Esophagus muscularis mucosa (tissue), 4 donors: ENCODE data around the gene BOK. TPM values are rescaled to one million over a fixed set of nuclear protein-coding genes. Genes with fewer than 3 reads are reported as not detected.

Experiments used
- DNase-seq: peaks from one replicate; pipeline ENCODE4 v3.0.0-alpha.2; 2017; ENCODE audit errors: extremely low spot score
- H3K27ac ChIP-seq, 4 donors: fragments of 200-600 bp; sonication (generic); replicated peaks in 1 of 4; 1 replicate in 3 of 4; 2 replicates in 1 of 4; pipeline ENCODE4 v1.5.1; 2016 to 2019; ENCODE audit warnings: mild to moderate bottlenecking in 1 of 4
- H3K27me3 ChIP-seq, 4 donors: fragments of 200-600 bp; sonication (generic); one replicate each; pipeline versions ENCODE4 v1.5.1 to v1.6.0; 2016 to 2019
- H3K36me3 ChIP-seq, 4 donors: fragments of 200-600 bp; sonication (generic); one replicate each; pipeline ENCODE4 v1.5.1; 2016 to 2019
- H3K4me1 ChIP-seq, 4 donors: fragments of 200-600 bp; sonication (generic); one replicate each; pipeline ENCODE4 v1.5.1; 2016 to 2019
- H3K4me3 ChIP-seq, 4 donors: fragments of 200-600 bp; sonication (generic); 1 replicate in 2 of 4; 2 replicates in 2 of 4; pipeline ENCODE4 v1.5.1; 2016 to 2019; ENCODE audit warnings: mild to moderate bottlenecking in 4 of 4, moderate library complexity in 1 of 4
- H3K9me3 ChIP-seq, 4 donors: fragments of 200-600 bp; sonication (generic); 1 replicate in 3 of 4; 2 replicates in 1 of 4; pipeline ENCODE4 v1.5.1; 2016 to 2019
- EP300 ChIP-seq: sonication (generic); formaldehyde crosslinking; IDR thresholded peaks from one replicate; pipeline ENCODE4 v1.6.1; 2017; ENCODE audit warnings: antibody characterized with exemption
- POLR2A ChIP-seq: fragments of 450-650 bp; IDR thresholded peaks from one replicate; pipeline ENCODE4 v1.6.1; 2017; ENCODE audit warnings: antibody characterized with exemption, moderate library complexity, mild to moderate bottlenecking, low read depth
- POLR2AphosphoS5 ChIP-seq, 2 donors: sonication (generic); formaldehyde crosslinking; IDR thresholded peaks; one replicate each; pipeline ENCODE4 v1.6.1; 2017; ENCODE audit warnings: antibody characterized with exemption in 2 of 2
- WGBS: methylation state at CpG from one replicate; pipeline ENCODE4 v1.1.5; 2018; 5-methylcytosine and 5-hydroxymethylcytosine counted together
- intact Hi-C: fragments of 100-400 bp; cut with DNase I; formaldehyde crosslinking; loops from one replicate; pipeline ENCODE4 v1.15.1; 2023
- total RNA-seq, 4 donors: library from RNA; depleted of rRNA; stranded (reverse); fragments of >200 nt; gene quantifications; one replicate each; pipeline versions ENCODE4 v1.1.0 to v1.2.1, GENCODE V29; 2016
- TF ChIP-seq, protein P1 (sequence below), 3 experiments: fragments of 200-600 bp in 2 of 3; fragments of 450-650 bp in 1 of 3; sonication (generic) in 2 of 3; IDR thresholded peaks; one replicate each; pipeline ENCODE4 v1.5.1; 2017 to 2019; ENCODE audit warnings: antibody characterized with exemption in 3 of 3, mild to moderate bottlenecking in 2 of 3, moderate library complexity in 1 of 3

Gene BOK
- total RNA-seq, 4 donors from 2014 or later, result 55.8 to 118 (median 73.7) TPM

DNA sequence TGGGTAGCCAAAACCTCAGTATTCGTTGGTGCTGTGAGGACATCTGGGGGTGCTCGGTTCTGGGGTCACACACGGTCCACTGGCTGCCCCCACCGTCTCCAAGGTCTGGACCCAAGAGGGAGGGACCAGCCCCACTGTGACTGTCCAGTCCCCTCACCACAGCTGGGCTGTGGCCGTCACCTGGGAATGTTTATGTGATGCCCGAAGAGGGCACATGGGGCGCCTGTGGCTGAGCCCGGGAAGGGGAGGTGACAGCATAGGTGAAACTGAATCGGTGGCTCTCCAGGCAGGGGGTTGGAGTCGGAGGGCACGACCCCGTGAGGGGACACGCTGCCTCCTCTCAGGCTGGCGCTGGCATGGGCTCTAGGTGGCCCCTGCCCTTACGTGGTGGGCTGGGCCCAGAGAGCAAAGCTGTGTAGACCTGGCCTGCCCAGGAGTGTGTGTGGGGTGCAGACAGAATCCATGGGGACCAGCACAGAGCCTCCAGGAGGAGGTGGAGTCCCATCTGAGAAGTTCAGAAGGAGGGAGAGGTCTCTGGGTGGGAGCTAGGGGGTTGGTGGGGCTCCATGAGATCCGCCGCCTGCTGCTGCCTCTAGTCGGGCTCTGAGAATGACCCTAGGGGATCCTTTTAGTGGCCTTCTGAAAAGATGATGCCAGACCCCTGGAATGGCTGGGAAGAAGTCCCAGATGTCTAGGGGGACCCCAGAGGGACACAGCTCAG, 1.8 kb downstream of the BOK start:
- TF ChIP-seq POLR2A (no peak), POLR2AphosphoS5 (IDR thresholded peaks at IDR 0.05) (no peak), EP300 (no peak)
- TF ChIP-seq, protein P1, sequence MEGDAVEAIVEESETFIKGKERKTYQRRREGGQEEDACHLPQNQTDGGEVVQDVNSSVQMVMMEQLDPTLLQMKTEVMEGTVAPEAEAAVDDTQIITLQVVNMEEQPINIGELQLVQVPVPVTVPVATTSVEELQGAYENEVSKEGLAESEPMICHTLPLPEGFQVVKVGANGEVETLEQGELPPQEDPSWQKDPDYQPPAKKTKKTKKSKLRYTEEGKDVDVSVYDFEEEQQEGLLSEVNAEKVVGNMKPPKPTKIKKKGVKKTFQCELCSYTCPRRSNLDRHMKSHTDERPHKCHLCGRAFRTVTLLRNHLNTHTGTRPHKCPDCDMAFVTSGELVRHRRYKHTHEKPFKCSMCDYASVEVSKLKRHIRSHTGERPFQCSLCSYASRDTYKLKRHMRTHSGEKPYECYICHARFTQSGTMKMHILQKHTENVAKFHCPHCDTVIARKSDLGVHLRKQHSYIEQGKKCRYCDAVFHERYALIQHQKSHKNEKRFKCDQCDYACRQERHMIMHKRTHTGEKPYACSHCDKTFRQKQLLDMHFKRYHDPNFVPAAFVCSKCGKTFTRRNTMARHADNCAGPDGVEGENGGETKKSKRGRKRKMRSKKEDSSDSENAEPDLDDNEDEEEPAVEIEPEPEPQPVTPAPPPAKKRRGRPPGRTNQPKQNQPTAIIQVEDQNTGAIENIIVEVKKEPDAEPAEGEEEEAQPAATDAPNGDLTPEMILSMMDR (IDR thresholded peaks at IDR 0.05), result no peak
- H3K27me3 ChIP-seq, result peaks cover 0 to 17% (median 0%) of the 10 kb centered on the region in 4 donors
- peaks cover 0 to 18% (median 12%) of the 10 kb centered on the region in 4 donors for H3K36me3 ChIP-seq
- 53% methylated on average over 12 of the region's 18 CpGs for WGBS
- intact Hi-C loops, result no loop called here
- H3K4me1 ChIP-seq, result peaks cover 42 to 71% (median 69%) of the 10 kb centered on the region in 4 donors
- peaks cover 0 to 21% (median 2%) of the 10 kb centered on the region in 4 donors for H3K9me3 ChIP-seq
- H3K4me3 ChIP-seq, result peak overlapping the region; percentile 66 to 87 (median 79)
- DNase-seq, result no peak
- H3K27ac ChIP-seq, result peak overlapping the region; percentile 75 to 90 (median 84)

DNA sequence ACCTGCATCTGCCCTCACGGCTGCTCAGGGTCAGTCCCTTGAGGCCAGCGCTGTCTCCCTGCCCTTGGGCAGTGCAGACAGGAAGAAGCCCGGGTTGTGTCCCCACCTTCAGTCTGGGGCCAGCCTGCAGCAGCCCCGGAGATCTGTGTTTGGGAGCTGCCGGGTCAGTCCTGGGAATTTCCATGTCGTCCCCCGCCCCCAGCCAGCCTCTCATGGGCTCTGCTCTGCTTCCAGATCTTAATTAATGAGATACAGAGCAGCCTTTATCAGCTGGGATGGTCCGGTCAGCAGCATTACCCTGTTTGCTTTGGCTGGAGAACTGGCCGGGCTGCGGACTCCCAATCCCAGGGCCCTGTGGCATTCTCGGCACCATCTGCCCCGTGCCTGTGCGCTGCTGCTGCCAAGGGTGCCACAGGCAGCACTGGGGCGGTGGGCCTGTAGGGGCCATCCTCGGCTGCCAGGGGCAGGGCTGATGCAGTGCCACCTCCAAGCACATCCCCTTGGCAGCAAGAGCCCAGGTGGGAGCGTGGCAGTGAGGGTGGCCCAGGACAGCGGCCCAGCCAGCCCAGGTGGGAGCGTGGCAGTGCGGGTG, 2.4 kb downstream of the BOK start:
- H3K36me3 ChIP-seq, result peaks cover 0 to 18% (median 12%) of the 10 kb centered on the region in 4 donors
- intact Hi-C loops, result no loop called here
- H3K27ac ChIP-seq, result peak overlapping the region; percentile 75 to 90 (median 84)
- H3K4me3 ChIP-seq, result peak overlapping the region; percentile 66 to 87 (median 79)
- peaks cover 42 to 76% (median 72%) of the 10 kb centered on the region in 4 donors for H3K4me1 ChIP-seq
- peaks cover 0 to 17% (median 0%) of the 10 kb centered on the region in 4 donors for H3K27me3 ChIP-seq
- DNase-seq, result no peak
- peaks cover 0 to 16% (median 2%) of the 10 kb centered on the region in 4 donors for H3K9me3 ChIP-seq
- TF ChIP-seq, protein P1 (IDR thresholded peaks at IDR 0.05), result no peak
- TF ChIP-seq EP300 (no peak), POLR2A (no peak), POLR2AphosphoS5 (IDR thresholded peaks at IDR 0.05) (no peak)
- 31% methylated on average over 6 of the region's 19 CpGs for WGBS

DNA sequence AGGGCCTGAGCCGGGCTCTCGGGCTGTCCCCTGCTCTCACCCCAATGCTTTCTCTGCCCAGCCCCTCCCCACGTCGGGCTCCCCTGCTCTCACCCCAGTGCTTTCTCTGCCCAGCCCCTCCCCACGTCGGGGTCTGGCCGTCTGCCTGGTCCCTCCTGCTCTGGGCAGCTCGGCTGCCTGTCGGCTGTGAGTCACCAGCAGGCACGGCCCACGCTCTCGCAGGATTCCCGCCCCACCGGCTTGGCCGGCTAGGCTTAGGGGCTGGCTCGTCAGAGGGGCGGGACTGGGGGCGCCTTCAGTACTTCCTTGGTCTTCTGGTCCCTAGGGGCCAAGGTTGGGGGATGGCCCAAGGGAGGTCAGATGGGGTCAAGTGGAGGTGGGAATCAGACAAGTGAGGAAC, 3.3 kb downstream of the BOK start:
- peaks cover 42 to 84% (median 72%) of the 10 kb centered on the region in 4 donors for H3K4me1 ChIP-seq
- H3K4me3 ChIP-seq, result peak overlapping the region in 3 of 4 donors; percentile 1 to 30 (median 20)
- peaks cover 0 to 18% (median 12%) of the 10 kb centered on the region in 4 donors for H3K36me3 ChIP-seq
- peak in 1 of 2 donors; percentile 52 for TF ChIP-seq POLR2AphosphoS5 (IDR thresholded peaks at IDR 0.05)
- TF ChIP-seq, protein P1 (IDR thresholded peaks at IDR 0.05), result no peak
- TF ChIP-seq POLR2A, result no peak
- TF ChIP-seq EP300, result no peak
- WGBS, result no CpG with 5 or more reads among the region's 18 CpGs
- intact Hi-C loops, result no loop called here
- peak overlapping the region in 1 of 4 donors; percentile 30 for H3K27ac ChIP-seq
- H3K27me3 ChIP-seq, result peaks cover 0 to 17% (median 0%) of the 10 kb centered on the region in 4 donors
- H3K9me3 ChIP-seq, result peaks cover 0 to 7% (median under 1%) of the 10 kb centered on the region in 4 donors
- DNase-seq, result no peak

DNA sequence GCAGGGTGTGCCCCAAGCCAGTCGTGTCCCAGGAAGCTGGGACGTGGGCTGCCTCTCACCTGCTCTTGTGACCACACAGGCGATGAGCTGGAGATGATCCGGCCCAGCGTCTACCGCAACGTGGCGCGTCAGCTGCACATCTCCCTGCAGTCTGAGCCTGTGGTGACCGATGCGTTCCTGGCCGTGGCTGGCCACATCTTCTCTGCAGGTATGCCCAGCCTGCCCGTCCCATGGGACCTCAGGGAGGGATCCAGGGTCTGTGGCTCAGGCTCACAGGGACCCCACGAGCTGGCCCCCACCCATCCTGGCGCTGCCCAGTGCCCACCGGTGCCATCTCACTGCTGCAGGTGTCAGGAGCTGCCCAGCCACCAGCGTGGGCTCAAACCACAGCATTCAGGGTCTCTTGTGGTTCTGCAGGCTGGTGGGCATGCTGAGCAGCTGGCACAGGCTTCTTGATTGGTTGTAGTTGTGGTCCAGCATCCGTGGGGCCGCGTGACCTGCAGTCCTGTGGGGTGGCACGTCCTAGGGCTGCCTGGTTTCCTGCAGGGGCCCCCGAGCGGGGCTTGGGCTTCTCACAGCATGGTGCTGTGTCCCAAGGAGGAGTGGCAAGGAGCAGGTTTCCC, 3.8 kb downstream of the BOK start:
- intact Hi-C loops, result no loop called here
- Histone ChIP-seq H3K4me1 (peaks cover 42 to 86% (median 72%) of the 10 kb centered on the region in 4 donors), H3K27ac (peak overlapping the region in 1 of 4 donors; percentile 30), H3K27me3 (peaks cover 0 to 17% (median 0%) of the 10 kb centered on the region in 4 donors), H3K4me3 (no peak overlapping the region), H3K9me3 (peaks cover 0 to 2% (median 0%) of the 10 kb centered on the region in 4 donors), H3K36me3 (peaks cover 0 to 18% (median 12%) of the 10 kb centered on the region in 4 donors)
- DNase-seq, result no peak
- TF ChIP-seq, protein P1 (IDR thresholded peaks at IDR 0.05), result no peak
- TF ChIP-seq EP300, result no peak
- TF ChIP-seq POLR2AphosphoS5 (IDR thresholded peaks at IDR 0.05), result no peak
- TF ChIP-seq POLR2A, result no peak
- WGBS, result 74% methylated on average over 13 of the region's 23 CpGs
